Hippocampal formation (tissue), 2 donors: ENCODE measurements around the gene CR2.
"Not testable (repeated sequence)": the region's sequence is repeated elsewhere in the genome, so short reads cannot be mapped to it uniquely, and the experiment has no call there.

Source experiments
- DNase-seq, 2 donors: peaks; one replicate each; lab custom pipeline; 2025; lab: John Stamatoyannopoulos, UW

The CR2 gene

DNA sequence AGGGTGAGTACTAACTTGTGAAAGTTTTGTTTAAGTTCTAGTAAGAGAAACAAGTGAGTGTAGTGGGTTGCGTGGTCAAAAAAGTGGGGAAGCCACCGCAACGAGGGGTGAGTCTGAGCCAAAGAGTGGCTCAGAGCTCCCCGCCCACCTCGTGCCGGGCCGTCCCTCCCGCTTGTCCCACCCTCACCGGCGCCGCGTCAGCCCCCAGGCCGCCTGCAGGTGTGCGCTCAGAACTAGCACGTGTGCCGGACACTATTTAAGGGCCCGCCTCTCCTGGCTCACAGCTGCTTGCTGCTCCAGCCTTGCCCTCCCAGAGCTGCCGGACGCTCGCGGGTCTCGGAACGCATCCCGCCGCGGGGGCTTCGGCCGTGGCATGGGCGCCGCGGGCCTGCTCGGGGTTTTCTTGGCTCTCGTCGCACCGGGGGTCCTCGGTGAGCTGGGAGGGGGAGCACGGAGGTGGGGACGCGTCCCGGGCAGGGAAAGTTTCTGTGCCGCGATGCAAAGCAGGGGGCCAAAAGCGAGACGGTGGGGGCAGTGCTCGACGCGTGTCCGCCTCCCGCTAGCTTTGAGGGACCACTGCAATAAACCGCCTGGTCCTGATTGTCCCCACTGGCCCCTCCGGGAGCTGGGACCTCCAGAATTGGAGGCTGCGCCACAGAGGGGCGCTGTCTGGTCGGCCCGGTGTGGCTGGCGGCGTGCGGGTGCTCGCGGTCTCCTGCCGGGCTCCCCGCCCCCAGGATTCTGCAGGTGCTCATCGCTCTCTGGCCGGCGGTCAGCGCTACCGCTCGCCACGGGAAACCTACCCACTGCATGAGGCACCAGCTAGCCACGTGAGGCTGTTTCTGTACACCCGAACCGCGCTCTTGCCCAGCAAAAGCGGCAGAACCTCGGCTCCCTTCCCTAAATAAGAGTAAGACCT, at the start of gene CR2:
Gene CR2, plus strand, starts transcription at position 283 of the 919 bp plus-strand sequence. Its CDS starts 91 bp downstream, at position 374.
- peak in 1 of 2 donors; percentile 5 for DNase-seq

DNA sequence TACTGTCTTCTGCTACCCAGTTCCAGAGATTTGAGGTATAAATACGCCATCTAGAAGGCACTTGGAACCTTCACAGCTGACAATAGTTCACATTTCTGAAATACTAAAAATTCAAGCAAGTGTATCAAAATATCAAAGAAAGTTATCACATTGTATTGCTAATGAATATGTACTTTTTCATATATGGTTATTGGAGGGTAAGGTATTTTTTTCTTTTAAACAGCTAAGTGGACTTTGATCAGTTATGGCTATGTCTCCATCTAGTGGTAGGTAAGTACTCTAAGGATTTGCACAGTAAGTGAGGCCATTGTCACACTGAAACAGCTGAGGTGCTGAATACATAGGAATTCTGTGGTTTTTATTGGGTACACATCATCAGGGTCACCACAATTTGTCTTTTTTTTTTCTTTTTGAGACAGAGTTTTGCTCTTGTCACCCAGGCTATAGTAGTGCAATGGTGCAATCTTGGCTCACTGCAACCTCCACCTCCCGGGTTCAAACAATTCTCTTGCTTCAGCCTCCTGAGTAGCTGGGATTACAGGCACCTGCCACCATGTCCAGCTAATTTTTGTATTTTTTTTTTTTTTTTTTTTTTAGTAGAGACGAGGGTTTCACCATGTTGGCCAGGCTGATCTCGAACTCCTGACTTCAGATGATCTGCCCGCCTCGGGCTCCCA, 49.1 kb upstream of the CR2 start:
- peak in 1 of 2 donors; percentile 91 for DNase-seq

DNA sequence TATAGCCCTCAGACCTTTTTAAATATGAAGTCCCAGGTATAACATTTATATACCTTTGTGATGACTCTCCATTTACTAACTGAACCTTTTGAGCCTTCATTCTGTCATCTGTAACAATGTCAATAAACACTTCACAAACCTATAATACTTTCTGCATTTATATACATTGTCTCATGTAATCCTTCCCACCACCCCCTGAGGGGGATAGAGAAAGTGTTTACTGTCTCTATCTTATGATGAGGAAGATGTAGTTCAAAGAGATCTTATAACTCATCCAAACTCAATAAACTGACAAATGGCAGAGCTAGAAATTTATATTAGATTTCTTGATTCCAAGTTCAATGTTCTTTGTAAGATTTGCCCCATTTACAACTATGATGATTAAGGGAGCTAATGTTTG, 48.3 kb upstream of the CR2 start:
- no peak for DNase-seq

DNA sequence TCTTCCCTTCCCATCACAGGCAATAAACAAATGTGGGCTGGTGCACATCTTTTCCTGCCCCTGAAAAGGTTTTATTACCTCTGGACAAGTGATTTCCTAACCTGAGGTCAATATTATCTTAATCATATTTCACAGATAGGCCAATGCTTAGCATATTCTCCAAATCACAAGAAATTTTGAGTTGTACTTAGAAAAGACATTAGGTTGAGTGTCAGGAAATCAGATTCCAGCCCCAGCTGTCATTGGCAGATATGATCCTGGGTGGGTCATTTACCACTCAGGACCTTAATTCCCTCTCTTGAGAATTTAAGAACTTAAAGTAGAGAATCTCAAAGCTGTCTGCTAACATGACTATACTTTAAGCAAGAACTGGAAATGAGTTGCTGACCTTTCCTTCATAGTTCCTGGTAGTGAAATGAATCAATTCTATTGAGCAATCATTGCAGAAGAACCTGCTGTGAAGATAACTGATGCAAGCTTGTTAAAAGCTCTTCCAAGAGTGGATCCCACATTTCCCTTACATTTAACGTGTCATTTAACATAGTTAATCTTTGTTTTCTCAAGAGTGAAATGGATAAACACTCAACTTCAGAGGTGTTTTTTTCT, 46.4 kb upstream of the CR2 start:
- DNase-seq: no peak

DNA sequence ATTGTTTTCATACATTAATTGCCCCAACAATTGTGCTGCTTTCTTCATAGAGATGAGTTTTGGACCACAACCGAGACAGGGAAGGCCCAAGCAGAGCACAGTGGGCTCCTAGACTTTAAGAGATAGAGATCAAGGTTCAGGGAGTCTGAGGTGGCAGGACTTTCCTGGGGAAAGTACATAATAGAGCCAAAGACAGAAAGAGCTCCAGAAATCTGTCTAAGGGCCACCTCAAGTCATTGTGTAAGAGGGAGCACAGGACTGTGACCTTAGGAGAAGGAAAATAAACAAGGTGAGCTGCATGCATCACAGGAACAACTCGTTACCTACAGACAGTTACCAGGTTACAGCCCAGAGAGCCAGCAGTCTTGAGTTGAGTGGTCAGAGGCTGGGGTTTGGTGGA, 41.3 kb upstream of the CR2 start:
- DNase-seq: no peak

DNA sequence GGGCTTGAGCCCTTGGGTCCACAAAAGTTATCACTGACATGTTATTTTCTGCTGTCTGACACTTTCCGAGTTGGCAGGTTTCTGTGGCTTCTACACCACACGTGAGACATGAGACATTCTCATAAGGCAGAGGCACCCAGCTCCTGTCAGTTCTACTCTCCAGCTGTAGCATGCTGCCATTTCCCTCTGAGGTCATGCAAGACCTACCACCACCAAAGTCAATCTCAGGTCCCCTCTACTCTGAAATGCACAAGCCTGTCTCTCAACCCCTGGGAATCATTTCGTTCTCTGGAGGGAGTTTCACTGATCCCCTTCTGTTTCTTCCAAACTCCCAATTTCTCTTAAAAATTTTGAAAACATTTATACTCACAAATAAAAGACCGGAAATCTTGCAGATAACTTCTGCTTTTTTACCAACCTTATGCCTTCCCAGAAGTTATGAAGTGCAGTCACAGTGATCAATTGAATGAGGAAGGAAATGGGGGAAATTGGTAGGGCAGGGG, 39.5 kb upstream of the CR2 start:
- no peak for DNase-seq

DNA sequence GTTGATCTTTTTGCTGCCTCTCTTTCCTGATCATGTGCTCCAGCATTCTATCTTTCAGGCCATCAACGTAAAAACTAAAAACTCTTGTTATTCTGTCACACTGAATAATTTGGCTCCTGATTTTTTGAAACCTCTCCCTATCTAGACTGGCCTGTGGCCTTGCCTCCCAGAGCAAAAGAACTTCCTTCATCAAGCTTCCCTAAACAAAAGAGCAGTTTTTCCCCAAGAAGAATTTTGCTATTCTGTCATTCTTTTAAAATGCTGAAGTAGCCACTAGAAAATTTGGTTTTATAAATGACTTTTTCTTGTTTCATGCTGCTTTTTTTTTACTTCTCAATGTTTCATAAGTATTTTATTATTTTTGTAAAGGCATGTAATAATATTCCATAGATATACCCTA, 37.1 kb upstream of the CR2 start:
- no peak for DNase-seq

DNA sequence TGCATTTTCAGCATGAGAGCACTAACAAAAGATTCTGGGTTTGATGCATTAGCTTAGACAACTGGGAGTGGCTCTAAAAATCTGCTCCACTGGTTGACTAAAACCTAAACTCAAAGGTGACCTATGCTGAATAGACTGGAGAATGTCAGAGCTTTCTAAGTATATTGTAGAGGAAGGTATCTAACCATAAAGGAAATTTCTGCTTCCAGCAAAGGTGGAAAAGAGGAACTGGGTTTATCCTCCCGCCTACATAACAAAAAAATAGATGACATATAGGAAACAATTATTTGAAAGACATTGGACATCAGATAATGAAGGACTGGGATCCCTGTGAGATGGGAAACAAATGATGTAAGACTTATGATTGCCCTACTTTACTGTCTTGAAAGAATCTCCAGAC, 35.8 kb upstream of the CR2 start:
- no peak for DNase-seq

DNA sequence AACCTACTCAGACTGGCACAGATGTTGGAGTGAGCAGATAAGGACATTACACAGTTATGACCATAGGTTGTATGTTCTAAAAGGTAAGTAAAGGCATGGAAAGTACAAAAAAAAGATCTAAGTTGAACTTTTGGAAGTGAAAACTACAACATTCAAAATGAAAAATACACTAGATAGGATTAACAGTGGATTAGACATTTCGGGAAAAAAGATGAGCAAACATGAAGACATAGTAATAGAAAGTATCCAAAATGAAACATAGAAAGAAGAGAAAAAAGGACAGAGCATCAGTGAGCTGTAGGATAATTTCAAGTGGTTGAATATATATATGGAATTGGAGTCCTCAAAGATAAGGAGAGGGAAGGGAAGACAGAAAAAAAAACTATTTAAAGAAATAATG, 34.0 kb upstream of the CR2 start:
- DNase-seq: no peak

DNA sequence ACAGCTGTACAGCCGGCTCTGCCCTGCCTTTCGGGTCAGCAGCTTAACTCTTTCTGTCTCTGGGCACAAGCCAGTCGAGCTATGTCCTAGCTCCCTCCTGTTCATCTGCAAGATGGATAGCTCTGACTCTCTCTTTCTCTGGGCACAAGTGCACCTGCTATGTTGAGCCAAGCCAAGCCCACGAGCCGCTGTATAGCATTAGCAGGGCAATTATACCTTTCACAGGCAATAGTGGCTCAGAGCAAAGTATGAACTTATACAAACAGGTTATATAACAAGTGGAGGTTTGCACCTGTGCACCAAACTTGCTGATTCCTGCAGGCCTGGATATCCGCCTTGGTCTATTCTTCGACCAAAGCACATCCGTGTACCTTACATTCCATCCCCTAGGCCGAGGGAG, 33.0 kb upstream of the CR2 start:
- DNase-seq: no peak

DNA sequence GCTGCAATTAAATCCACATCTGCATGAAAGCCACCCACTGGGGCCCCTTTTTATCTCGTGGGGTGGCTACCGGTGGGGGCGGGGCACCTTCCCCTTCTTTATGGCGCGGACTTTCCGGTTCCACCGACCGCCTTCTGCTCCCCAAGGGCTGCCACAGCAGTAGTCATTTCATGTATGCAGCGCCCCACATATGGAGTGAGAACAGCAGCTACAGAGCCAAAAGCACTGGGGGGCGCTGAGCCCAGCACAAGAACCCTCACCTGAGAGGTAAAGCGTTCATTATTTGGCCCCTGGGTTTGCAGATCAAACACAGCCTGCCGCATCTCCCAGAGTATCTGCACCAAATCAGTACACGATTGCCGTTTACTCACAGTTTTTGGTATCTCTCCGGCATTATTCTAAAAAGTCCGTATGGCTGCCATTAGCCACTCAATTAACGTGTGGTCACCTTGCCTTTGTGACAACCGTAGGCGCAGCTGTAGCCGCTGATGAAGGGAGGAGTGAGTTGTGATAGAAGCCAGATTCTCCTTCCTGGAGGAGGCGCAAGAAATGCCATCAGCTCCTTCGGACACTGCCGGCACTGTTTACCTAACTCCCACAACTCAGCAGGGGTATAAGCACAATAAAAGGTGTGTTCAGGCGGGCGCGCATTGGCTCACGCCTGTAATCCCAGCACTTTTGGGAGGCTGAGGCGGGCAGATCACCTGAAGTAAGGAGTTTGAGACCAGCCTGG, 30.4 kb upstream of the CR2 start:
- no peak for DNase-seq

DNA sequence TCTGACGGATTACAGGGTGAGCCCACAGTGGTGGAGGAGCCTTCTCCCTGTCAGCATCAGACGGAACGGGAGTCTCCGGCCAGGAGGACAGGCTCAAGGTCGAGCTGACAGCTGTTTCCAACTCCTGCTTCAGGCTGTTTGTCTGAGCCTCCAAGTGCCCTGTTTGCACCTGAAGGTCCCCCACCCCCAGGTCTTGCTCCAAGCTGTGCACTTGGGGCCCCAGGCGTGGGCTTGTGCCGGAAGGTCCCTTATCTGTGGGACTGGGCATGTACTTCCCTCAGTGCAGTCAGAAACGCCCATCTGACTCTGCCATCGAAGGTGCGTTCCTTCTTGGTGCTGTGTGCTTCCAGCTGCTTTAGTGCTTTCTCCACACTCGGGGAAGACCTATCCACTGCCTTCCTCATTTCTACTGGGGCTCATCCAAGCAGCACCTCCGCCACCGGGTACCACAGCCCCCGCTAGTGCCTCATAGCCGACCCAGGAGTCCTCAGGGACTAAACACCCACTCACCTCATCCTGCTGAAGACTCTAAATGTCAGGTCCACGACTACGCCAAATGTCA, 29.5 kb upstream of the CR2 start:
- DNase-seq: no peak

DNA sequence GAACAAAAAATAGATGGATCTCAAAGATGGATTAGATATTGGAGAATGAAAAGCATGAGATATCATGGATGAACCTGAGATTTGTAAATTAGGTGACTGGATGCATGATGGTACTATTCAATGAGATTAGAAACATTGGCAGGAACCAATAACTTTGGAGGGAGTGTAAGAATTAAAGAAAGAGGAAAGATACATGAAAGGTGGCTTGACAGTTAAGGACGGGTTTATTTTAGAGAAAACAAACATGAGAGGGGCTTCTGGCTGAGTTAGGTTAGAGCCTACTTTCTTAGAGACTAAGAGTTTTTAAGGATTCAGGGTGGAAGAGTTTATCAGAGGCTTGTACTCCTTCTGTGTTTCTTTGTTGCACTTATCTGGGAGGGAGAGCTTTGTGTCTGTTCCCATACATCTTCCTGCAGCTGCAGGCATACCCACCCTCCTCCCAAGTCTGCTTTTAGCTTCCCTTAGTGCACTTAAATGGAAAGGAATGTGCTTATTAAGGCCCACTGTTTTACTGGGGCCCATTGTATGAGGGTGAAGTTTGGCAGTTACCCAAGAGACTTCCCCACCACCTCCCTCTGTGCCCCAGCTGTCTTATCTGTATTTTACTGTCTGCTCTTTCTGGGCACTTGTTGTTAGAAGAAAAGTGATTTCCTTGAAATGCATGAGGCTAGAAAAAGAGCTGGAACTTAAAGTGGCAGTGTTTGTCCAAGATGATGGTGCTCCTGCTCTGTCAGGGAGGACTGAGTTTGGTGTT, 26.1 kb upstream of the CR2 start:
- no peak for DNase-seq

DNA sequence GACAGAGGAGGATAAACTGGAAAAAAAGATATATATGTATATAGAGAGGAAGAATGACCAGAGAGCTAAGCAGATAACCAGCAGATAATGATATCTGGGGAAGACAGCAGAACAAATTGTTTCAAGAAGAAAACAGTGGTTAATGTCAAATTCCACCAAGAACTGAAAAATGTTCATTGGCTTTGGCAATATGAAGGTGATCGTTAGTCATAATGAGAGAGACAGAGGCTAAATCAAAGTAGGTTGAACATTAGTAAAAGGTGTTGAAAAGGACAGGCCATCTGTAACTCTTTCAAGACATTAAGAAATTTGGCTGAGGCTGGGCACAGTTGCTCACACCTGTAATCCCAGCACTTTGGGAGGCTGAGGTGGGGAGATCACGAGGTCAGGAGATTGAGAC, 25.3 kb upstream of the CR2 start:
- no peak for DNase-seq

DNA sequence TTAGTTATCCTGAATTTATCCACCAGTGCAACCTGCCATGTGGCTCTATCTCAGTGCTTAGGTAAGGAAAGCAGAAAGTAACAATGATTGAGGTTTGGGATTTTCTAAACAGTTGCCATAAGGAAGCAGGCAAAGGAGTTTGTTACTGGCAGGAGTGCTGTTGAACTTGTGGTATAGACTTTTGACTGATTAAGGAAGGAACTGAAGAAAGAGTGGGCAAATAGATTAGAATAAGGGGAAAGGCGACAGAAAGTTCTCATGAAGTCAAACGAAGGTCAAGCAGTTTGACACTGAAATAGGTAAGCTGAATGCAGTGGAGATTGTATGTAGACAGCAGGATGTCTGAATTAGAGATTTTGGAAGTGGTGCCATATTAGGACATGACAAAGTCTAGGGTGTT, 24.2 kb upstream of the CR2 start:
- no peak for DNase-seq

DNA sequence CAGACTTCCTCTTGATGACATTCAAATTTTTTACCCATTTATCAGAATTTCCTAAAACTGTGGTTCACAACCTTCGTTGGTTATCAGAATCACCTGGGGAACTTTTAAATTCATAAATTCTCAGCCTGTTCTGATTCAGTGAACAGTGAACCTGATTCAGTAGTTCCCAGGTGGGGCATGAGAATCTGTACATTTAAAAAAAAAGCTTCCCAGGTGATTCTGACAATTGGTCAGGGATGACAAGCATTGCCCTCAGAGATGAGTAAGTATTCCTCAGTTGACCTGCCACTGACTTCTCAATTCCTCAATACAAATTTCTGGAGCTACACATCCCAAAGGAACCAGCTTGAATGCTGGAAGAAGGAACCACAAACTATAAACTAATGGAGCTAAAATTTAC, 23.5 kb upstream of the CR2 start:
- DNase-seq: no peak

DNA sequence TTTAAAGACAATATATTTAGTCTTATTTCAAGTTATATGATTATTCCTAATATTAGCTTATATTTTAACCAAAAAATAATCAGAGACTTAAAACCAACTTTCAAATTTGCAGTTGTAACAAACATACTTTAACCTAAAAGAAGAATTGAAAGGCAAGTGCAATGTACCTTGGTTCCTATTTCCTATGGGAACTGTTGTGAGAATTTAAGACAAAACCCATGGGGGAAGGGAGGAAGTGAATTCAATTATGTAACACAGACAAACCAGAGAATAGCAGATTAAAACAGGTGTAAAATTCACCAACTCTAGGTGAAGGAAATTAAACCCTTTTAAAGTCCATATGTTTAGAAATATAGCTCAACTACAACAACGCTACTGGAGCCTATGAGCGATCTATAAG, 22.6 kb upstream of the CR2 start:
- DNase-seq: no peak

DNA sequence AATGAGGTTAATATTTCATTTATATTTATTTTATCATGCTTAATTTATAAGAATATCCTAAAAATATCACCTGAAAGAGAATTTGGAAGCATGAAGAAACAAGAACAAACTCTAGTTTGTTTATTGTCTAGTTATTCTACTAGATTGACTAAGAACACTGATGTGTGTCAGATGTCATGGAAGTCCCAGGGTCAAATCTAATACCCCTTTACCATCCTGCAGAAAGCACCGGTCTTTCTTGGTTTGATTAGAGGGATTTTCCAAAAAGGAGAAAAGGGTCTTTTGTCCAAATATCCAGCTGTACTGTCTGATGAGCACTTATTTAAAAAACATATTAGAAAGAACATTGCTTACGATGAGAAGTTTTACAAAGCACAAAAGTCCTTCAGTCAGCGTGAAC, 20.7 kb upstream of the CR2 start:
- DNase-seq: no peak

DNA sequence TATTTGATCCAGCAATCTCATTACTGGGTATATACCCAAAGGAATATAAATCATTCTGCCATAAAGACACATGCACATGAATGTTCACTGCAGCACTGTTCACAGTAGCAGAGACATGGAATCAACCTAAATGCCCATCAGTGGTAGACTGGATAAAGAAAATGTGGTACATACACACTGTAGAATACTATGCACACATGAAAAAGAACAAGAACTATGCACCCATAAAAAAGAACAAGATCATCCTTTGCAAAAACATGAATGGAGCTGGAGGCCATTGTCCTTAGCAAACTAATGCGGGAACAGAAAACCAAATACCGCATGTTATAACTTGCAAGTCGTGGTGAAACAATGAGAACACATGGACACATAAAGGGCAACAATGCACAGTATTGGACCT, 17.4 kb upstream of the CR2 start:
- not testable (repeated sequence) for DNase-seq

DNA sequence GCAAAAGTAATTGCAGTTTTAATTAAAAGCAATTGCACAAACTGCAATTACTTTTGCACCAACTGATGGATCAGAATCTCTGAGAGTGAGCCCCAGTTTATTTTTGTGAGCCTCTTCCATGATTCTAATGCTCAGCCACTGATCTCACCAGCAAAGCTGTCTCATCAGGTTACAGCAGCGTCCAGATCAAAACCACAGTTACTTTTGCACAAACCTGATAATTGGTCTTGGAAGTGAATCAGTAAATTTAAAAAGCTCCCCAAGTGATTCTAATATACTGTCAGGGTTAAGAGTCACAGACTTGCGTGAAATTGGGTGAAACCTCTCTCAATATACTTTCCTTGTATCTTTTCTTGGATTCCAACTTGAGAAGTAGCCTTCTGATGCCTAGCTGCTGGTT, 13.5 kb upstream of the CR2 start:
- DNase-seq: no peak
